22Rv1 (cell line): ENCODE data around the gene KIRREL3.

Source experiments
- CTCF ChIP-seq: fragments of 450-650 bp; IDR thresholded peaks from 2 replicates; pipeline ENCODE4 v1.5.1; 2017; ENCODE audit warnings: mild to moderate bottlenecking
- ZFX ChIP-seq: fragments of 450-650 bp; IDR thresholded peaks from 2 replicates; pipeline ENCODE4 v1.6.1; 2017; ENCODE audit warnings: antibody characterized with exemption, borderline replicate concordance

GRCh38 chr11:126791446-126791845 lies 209.1 kb downstream of the KIRREL3 start:
- TF ChIP-seq CTCF (no peak), ZFX (no peak)
